ENCODE results near the gene DPP4.

Gene DPP4

GRCh38 chr2:161990741-161991140, 83.3 kb downstream of the DPP4 start:
- TF ChIP-seq CTCF (IDR thresholded peaks at IDR 0.05; ENCODE audit: borderline replicate concordance, control extremely low read depth, extremely low read depth, insufficient read depth, missing control alignments): no peak
- DNase-seq (ENCODE audit: low spot score): no peak
- in situ Hi-C loops (cut with MboI; ENCODE audit: low sequenced_read_pairs, unreplicated experiment): no loop called here

- in situ Hi-C loops (cut with MboI; ENCODE audit: low sequenced_read_pairs, unreplicated experiment): no loop called here
- DNase-seq (ENCODE audit: low spot score): no peak
Measured at GRCh38 chr2:161990036-161990435, 84.0 kb downstream of the DPP4 start.

GRCh38 chr2:161988589-161988988, 85.4 kb downstream of the DPP4 start:
- no peak for DNase-seq (ENCODE audit: low spot score)
- in situ Hi-C loops (cut with MboI; ENCODE audit: low sequenced_read_pairs, unreplicated experiment): no loop called here
- no peak for TF ChIP-seq CTCF (IDR thresholded peaks at IDR 0.05; ENCODE audit: borderline replicate concordance, control extremely low read depth, extremely low read depth, insufficient read depth, missing control alignments)

More at GRCh38 chr2:161990036-161990435, 84.0 kb downstream of the DPP4 start:
- no peak for TF ChIP-seq CTCF (IDR thresholded peaks at IDR 0.05; ENCODE audit: borderline replicate concordance, control extremely low read depth, extremely low read depth, insufficient read depth, missing control alignments)

GRCh38 chr2:161987311-161987710, 86.7 kb downstream of the DPP4 start:
- TF ChIP-seq CTCF (IDR thresholded peaks at IDR 0.05; ENCODE audit: borderline replicate concordance, control extremely low read depth, extremely low read depth, insufficient read depth, missing control alignments): no peak
- no peak for DNase-seq (ENCODE audit: low spot score)
- in situ Hi-C loops (cut with MboI; ENCODE audit: low sequenced_read_pairs, unreplicated experiment): no loop called here

- no peak for TF ChIP-seq CTCF (IDR thresholded peaks at IDR 0.05; ENCODE audit: borderline replicate concordance, control extremely low read depth, extremely low read depth, insufficient read depth, missing control alignments)
- DNase-seq (ENCODE audit: low spot score): no peak
- in situ Hi-C loops (cut with MboI; ENCODE audit: low sequenced_read_pairs, unreplicated experiment): no loop called here
Measured at GRCh38 chr2:161983866-161984265, 90.1 kb downstream of the DPP4 start.

- no peak for DNase-seq (ENCODE audit: low spot score)
- in situ Hi-C loops (cut with MboI; ENCODE audit: low sequenced_read_pairs, unreplicated experiment): no loop called here
- TF ChIP-seq CTCF (IDR thresholded peaks at IDR 0.05; ENCODE audit: borderline replicate concordance, control extremely low read depth, extremely low read depth, insufficient read depth, missing control alignments): no peak
Measured at GRCh38 chr2:161983331-161983651, 90.7 kb downstream of the DPP4 start.

All from GM13976 (cell line).